Measurements from ENCODE around the gene DYNC1I1. TPM values are rescaled to one million over a fixed set of nuclear protein-coding genes. Genes with fewer than 3 reads are reported as not detected.

DYNC1I1 gene
- polyA plus RNA-seq, 1 donor from 2014 or later, result 28.9 TPM

DNA sequence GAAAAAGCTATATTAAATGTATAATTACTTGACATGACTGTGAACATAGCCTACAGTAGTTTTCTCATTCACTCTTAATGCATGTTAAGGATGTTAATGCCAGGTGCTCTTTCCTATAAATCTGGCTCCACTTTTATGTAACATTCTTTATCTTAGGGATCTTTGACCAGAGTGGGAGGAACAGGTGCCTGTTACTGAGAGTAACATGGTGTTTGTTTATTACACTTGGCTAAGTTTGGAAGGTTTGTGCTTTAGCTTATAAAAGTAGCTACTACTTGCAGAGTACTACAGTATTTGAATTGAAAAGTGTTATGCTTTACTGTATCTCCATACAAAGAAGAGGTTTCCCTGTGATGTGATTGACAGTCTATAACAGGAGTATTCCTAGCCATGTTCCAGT lies 183.4 kb downstream of the DYNC1I1 start:
- H3K36me3 ChIP-seq (ENCODE audit: insufficient read depth, low read length), result no peaks in the 10 kb centered on the region
- no peak overlapping the region for H3K4me3 ChIP-seq (ENCODE audit: low read length)
- H3K4me2 ChIP-seq (ENCODE audit: low read length), result no peak overlapping the region
- H3K79me2 ChIP-seq (replicated peaks; ENCODE audit: insufficient read depth, low read length), result no peaks in the 10 kb centered on the region
- H3K9me2 ChIP-seq (ENCODE audit: insufficient read depth, low read length), result no peaks in the 10 kb centered on the region
- H3K9me3 ChIP-seq (ENCODE audit: low read length), result no peaks in the 10 kb centered on the region
- TF ChIP-seq SMC3 (conservative IDR thresholded peaks at IDR 0.05; ENCODE audit: poor library complexity), result no peak
- TF ChIP-seq RAD21 (conservative IDR thresholded peaks at IDR 0.05), result no peak
- TF ChIP-seq, protein P1, sequence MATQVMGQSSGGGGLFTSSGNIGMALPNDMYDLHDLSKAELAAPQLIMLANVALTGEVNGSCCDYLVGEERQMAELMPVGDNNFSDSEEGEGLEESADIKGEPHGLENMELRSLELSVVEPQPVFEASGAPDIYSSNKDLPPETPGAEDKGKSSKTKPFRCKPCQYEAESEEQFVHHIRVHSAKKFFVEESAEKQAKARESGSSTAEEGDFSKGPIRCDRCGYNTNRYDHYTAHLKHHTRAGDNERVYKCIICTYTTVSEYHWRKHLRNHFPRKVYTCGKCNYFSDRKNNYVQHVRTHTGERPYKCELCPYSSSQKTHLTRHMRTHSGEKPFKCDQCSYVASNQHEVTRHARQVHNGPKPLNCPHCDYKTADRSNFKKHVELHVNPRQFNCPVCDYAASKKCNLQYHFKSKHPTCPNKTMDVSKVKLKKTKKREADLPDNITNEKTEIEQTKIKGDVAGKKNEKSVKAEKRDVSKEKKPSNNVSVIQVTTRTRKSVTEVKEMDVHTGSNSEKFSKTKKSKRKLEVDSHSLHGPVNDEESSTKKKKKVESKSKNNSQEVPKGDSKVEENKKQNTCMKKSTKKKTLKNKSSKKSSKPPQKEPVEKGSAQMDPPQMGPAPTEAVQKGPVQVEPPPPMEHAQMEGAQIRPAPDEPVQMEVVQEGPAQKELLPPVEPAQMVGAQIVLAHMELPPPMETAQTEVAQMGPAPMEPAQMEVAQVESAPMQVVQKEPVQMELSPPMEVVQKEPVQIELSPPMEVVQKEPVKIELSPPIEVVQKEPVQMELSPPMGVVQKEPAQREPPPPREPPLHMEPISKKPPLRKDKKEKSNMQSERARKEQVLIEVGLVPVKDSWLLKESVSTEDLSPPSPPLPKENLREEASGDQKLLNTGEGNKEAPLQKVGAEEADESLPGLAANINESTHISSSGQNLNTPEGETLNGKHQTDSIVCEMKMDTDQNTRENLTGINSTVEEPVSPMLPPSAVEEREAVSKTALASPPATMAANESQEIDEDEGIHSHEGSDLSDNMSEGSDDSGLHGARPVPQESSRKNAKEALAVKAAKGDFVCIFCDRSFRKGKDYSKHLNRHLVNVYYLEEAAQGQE (IDR thresholded peaks at IDR 0.05; ENCODE audit: borderline replicate concordance), result no peak
- no peak for TF ChIP-seq MXI1 (conservative IDR thresholded peaks at IDR 0.05; ENCODE audit: poor library complexity, severe bottlenecking)
- no peak for TF ChIP-seq POLR2AphosphoS5 (IDR thresholded peaks at IDR 0.05)
- TF ChIP-seq EZH2 (IDR thresholded peaks at IDR 0.05; ENCODE audit: borderline replicate concordance, insufficient read depth, low read length, poor library complexity, severe bottlenecking), result no peak
- no peak for TF ChIP-seq TAF1 (IDR thresholded peaks at IDR 0.05; ENCODE audit: low read depth)
- no peak for TF ChIP-seq EP300 (conservative IDR thresholded peaks at IDR 0.05; ENCODE audit: poor library complexity, severe bottlenecking)
- TF ChIP-seq CTCF (IDR thresholded peaks at IDR 0.05; ENCODE audit: poor library complexity, severe bottlenecking), result no peak
- H4K20me1 ChIP-seq (ENCODE audit: insufficient read depth), result no peaks in the 10 kb centered on the region
- H3F3A ChIP-seq (ENCODE audit: insufficient read depth, low read length, poor library complexity, severe bottlenecking), result no peaks in the 10 kb centered on the region
- H2AFZ ChIP-seq (ENCODE audit: low read depth, low read length), result no peak overlapping the region
- no peak overlapping the region for H3K27ac ChIP-seq (ENCODE audit: low read length)
- no peaks in the 10 kb centered on the region for H3K27me3 ChIP-seq (ENCODE audit: insufficient read depth, low read depth, low read length)
- H3K9ac ChIP-seq (ENCODE audit: low read length), result no peak overlapping the region

- Histone ChIP-seq H3K27me3 (ENCODE audit: insufficient read depth, low read depth, low read length) (no peaks in the 10 kb centered on the region), H3K9me2 (ENCODE audit: insufficient read depth, low read length) (no peaks in the 10 kb centered on the region), H3K9ac (ENCODE audit: low read length) (no peak overlapping the region), H3K36me3 (ENCODE audit: insufficient read depth, low read length) (no peaks in the 10 kb centered on the region), H4K20me1 (ENCODE audit: insufficient read depth) (no peaks in the 10 kb centered on the region), H3K27ac (ENCODE audit: low read length) (no peak overlapping the region), H3K4me2 (ENCODE audit: low read length) (no peak overlapping the region), H3F3A (ENCODE audit: insufficient read depth, low read length, poor library complexity, severe bottlenecking) (no peaks in the 10 kb centered on the region), H3K9me3 (ENCODE audit: low read length) (no peaks in the 10 kb centered on the region), H3K79me2 (replicated peaks; ENCODE audit: insufficient read depth, low read length) (no peaks in the 10 kb centered on the region), H3K4me3 (ENCODE audit: low read length) (no peak overlapping the region), H2AFZ (ENCODE audit: low read depth, low read length) (no peak overlapping the region)
- no peak for TF ChIP-seq TAF1 (IDR thresholded peaks at IDR 0.05; ENCODE audit: low read depth)
- TF ChIP-seq EZH2 (IDR thresholded peaks at IDR 0.05; ENCODE audit: borderline replicate concordance, insufficient read depth, low read length, poor library complexity, severe bottlenecking), result no peak
- TF ChIP-seq RAD21 (conservative IDR thresholded peaks at IDR 0.05), result no peak
- TF ChIP-seq POLR2AphosphoS5 (IDR thresholded peaks at IDR 0.05), result no peak
- TF ChIP-seq MXI1 (conservative IDR thresholded peaks at IDR 0.05; ENCODE audit: poor library complexity, severe bottlenecking), result no peak
- TF ChIP-seq SMC3 (conservative IDR thresholded peaks at IDR 0.05; ENCODE audit: poor library complexity), result no peak
- TF ChIP-seq, protein P1 (IDR thresholded peaks at IDR 0.05; ENCODE audit: borderline replicate concordance), result no peak
Measured at GRCh38 chr7:95957510-95957909, 185.2 kb downstream of the DYNC1I1 start.

All from neural cell (in vitro differentiated cells).